HFFc6 (cell line): ENCODE results near the gene PSMC4. TPM values are rescaled to one million over a fixed set of nuclear protein-coding genes. Genes with fewer than 3 reads are reported as not detected.

ENCODE experiments used
- DNase-seq: peaks from one replicate; pipeline ENCODE4 v3.0.0-alpha.2; 2018
- H3K27ac Mint-ChIP-seq: 2 replicates; pipeline ENCODE4 v1.8.0; 2020; ENCODE audit warnings: mild to moderate bottlenecking, mixed read lengths
- H3K27me3 Mint-ChIP-seq: 2 replicates; pipeline ENCODE4 v1.8.0; 2021; ENCODE audit warnings: mild to moderate bottlenecking, moderate library complexity, mixed read lengths; ENCODE audit not compliant: insufficient read depth
- H3K36me3 Mint-ChIP-seq: 2 replicates; pipeline ENCODE4 v1.8.0; 2021; ENCODE audit warnings: low read depth, mixed read lengths
- H3K4me1 Mint-ChIP-seq: 2 replicates; pipeline ENCODE4 v1.8.0; 2020; ENCODE audit warnings: low read depth, mixed read lengths
- H3K4me3 Mint-ChIP-seq: 2 replicates; pipeline ENCODE4 v1.8.0; 2020; ENCODE audit warnings: mild to moderate bottlenecking, moderate library complexity, mixed read lengths
- H3K9me3 Mint-ChIP-seq: 2 replicates; pipeline ENCODE4 v1.8.0; 2020; ENCODE audit warnings: mild to moderate bottlenecking, mixed read lengths
- CTCF ChIP-seq: fragments of 200-600 bp; sonication (generic); IDR thresholded peaks from 2 replicates; pipeline ENCODE4 v1.5.0; 2021; ENCODE audit warnings: antibody characterized with exemption, mild to moderate bottlenecking
- long read RNA-seq: library from polyadenylated mRNA; unstranded; transcript quantifications from one replicate; pipeline ENCODE4 v2.0.0, GENCODE V29; 2019
- total RNA-seq, 6 experiments: library from RNA; stranded (reverse); fragmentation: NEBNext Ultra II Directional; extraction: Animal tissue kit (Norgen Biotek cat#: 25700); gene quantifications; 2 replicates in 1 of 6; 3 replicates in 5 of 6; pipeline ENCODE4 v1.2.3, GENCODE V29; 2021

The PSMC4 gene
- total RNA-seq, result 100 to 1,000 TPM; 124 to 144 (median 133) TPM
- long read RNA-seq, transcript PSMC4-201 (11 exons, 1,591 nt), result major isoform, 192 of 225 reads
- long read RNA-seq, partial matches to known transcripts, result 9 of 225 reads
- long read RNA-seq, other reads (novel, unspliced or antisense), result 23 of 225 reads

- peak within 1 kb of the TSS; percentile 96 for H3K4me3 Mint-ChIP-seq
- peak within 1 kb of the TSS; percentile 97 for H3K27ac Mint-ChIP-seq
- peaks cover 6% of the 10 kb centered on the region for H3K27me3 Mint-ChIP-seq
- H3K9me3 Mint-ChIP-seq, result no peaks in the 10 kb centered on the region
- peaks cover 44% of the 10 kb centered on the region for H3K36me3 Mint-ChIP-seq
- H3K4me1 Mint-ChIP-seq, result peaks cover 27% of the 10 kb centered on the region
- peak; percentile 83 for TF ChIP-seq CTCF
- DNase-seq, result peak; percentile 99
Observed at GRCh38 chr19:39970675-39971379, at the start of gene PSMC4. Gene PSMC4 (plus strand): TSS chr19:39971165. CDS start chr19:39971203, 38 bp downstream.

GRCh38 chr19:39923862-39924261 is 47.1 kb upstream of the PSMC4 start:
- no peak for DNase-seq
- no peaks in the 10 kb centered on the region for H3K36me3 Mint-ChIP-seq
- H3K4me3 Mint-ChIP-seq, result no peak overlapping the region
- no peaks in the 10 kb centered on the region for H3K4me1 Mint-ChIP-seq
- no peaks in the 10 kb centered on the region; the same call in 1 of the 2 replicates for H3K9me3 Mint-ChIP-seq
- TF ChIP-seq CTCF, result no peak
- peaks cover 4% of the 10 kb centered on the region for H3K27me3 Mint-ChIP-seq
- no peak overlapping the region for H3K27ac Mint-ChIP-seq

- H3K4me3 Mint-ChIP-seq, result no peak overlapping the region
- H3K9me3 Mint-ChIP-seq, result no peaks in the 10 kb centered on the region; the same call in 1 of the 2 replicates
- no peaks in the 10 kb centered on the region for H3K4me1 Mint-ChIP-seq
- H3K36me3 Mint-ChIP-seq, result no peaks in the 10 kb centered on the region
- H3K27ac Mint-ChIP-seq, result no peak overlapping the region
- DNase-seq, result no peak
- peaks cover 5% of the 10 kb centered on the region for H3K27me3 Mint-ChIP-seq
- TF ChIP-seq CTCF, result no peak
Observed at GRCh38 chr19:39924389-39924788, 46.6 kb upstream of the PSMC4 start.

GRCh38 chr19:39924952-39925351 is 46.0 kb upstream of the PSMC4 start:
- DNase-seq, result no peak
- H3K4me3 Mint-ChIP-seq, result no peak overlapping the region
- no peak for TF ChIP-seq CTCF
- H3K27me3 Mint-ChIP-seq, result peaks cover 7% of the 10 kb centered on the region
- no peaks in the 10 kb centered on the region for H3K36me3 Mint-ChIP-seq
- no peaks in the 10 kb centered on the region for H3K4me1 Mint-ChIP-seq
- H3K9me3 Mint-ChIP-seq, result no peaks in the 10 kb centered on the region; the same call in 1 of the 2 replicates
- H3K27ac Mint-ChIP-seq, result no peak overlapping the region

- no peak for TF ChIP-seq CTCF
- H3K27me3 Mint-ChIP-seq, result peaks cover 8% of the 10 kb centered on the region
- H3K36me3 Mint-ChIP-seq, result no peaks in the 10 kb centered on the region
- no peak for DNase-seq
- H3K9me3 Mint-ChIP-seq, result no peaks in the 10 kb centered on the region; the same call in 1 of the 2 replicates
- H3K27ac Mint-ChIP-seq, result no peak overlapping the region
- no peaks in the 10 kb centered on the region for H3K4me1 Mint-ChIP-seq
- no peak overlapping the region for H3K4me3 Mint-ChIP-seq
Observed at GRCh38 chr19:39926170-39926760, 44.7 kb upstream of the PSMC4 start.
